Mesothelial cell of epicardium (in vitro differentiated cells): ENCODE measurements around the gene SERPINB1. TPM values are rescaled to one million over a fixed set of nuclear protein-coding genes. Genes with fewer than 3 reads are reported as not detected.

ENCODE experiments used
- DNase-seq, 2 experiments: peaks; one replicate each; pipeline ENCODE4 v3.0.0; 2021; ENCODE audit warnings: low spot score in 2 of 2; ENCODE audit not compliant: unreplicated experiment in 2 of 2
- H3K27ac Mint-ChIP-seq: 2 replicates; pipeline ENCODE4 v1.8.0; 2021; ENCODE audit warnings: mixed read lengths
- H3K27me3 Mint-ChIP-seq: 2 replicates; pipeline ENCODE4 v1.8.0; 2021; ENCODE audit warnings: low read depth, mixed read lengths
- H3K36me3 Mint-ChIP-seq: 2 replicates; pipeline ENCODE4 v1.8.0; 2021; ENCODE audit warnings: mixed read lengths
- H3K4me1 Mint-ChIP-seq: 2 replicates; pipeline ENCODE4 v1.8.0; 2021; ENCODE audit warnings: mixed read lengths
- H3K4me3 Mint-ChIP-seq: 2 replicates; pipeline ENCODE4 v1.8.0; 2021; ENCODE audit warnings: mild to moderate bottlenecking, moderate library complexity, mixed read lengths
- H3K9me3 Mint-ChIP-seq: 2 replicates; pipeline ENCODE4 v1.8.0; 2021; ENCODE audit warnings: mixed read lengths
- CTCF ChIP-seq: fragments of 200-600 bp; sonication (generic); IDR thresholded peaks from one replicate; pipeline ENCODE4 v1.5.0; 2021; ENCODE audit warnings: antibody characterized with exemption; ENCODE audit not compliant: unreplicated experiment
- total RNA-seq: library from RNA; stranded (reverse); gene quantifications from 3 replicates; pipeline ENCODE4 v1.2.1, GENCODE V29; 2021

Gene SERPINB1
- total RNA-seq, 1 donor from 2014 or later = 18.5 TPM

GRCh38 chr6:2830183-2830582 is 11.5 kb downstream of the SERPINB1 start:
- Mint-ChIP-seq H3K4me1 (peaks cover 2% of the 10 kb centered on the region), H3K27ac (no peak overlapping the region), H3K27me3 (no peaks in the 10 kb centered on the region), H3K9me3 (no peaks in the 10 kb centered on the region), H3K4me3 (no peak overlapping the region), H3K36me3 (peaks cover 19% of the 10 kb centered on the region)
- TF ChIP-seq CTCF = no peak
- DNase-seq = no peak

GRCh38 chr6:2829253-2829652 is 12.4 kb downstream of the SERPINB1 start:
- Mint-ChIP-seq H3K27ac (peak overlapping the region; percentile 40), H3K4me1 (peaks cover 2% of the 10 kb centered on the region), H3K36me3 (peaks cover 12% of the 10 kb centered on the region), H3K27me3 (no peaks in the 10 kb centered on the region), H3K4me3 (no peak overlapping the region), H3K9me3 (no peaks in the 10 kb centered on the region)
- no peak for TF ChIP-seq CTCF
- DNase-seq = no peak

- H3K27ac Mint-ChIP-seq = no peak overlapping the region
- H3K4me3 Mint-ChIP-seq = no peak overlapping the region
- DNase-seq = no peak
- peaks cover 2% of the 10 kb centered on the region for H3K4me1 Mint-ChIP-seq
- H3K27me3 Mint-ChIP-seq = no peaks in the 10 kb centered on the region
- TF ChIP-seq CTCF = no peak
- H3K9me3 Mint-ChIP-seq = no peaks in the 10 kb centered on the region
- H3K36me3 Mint-ChIP-seq = peaks cover 6% of the 10 kb centered on the region
Observed at GRCh38 chr6:2828629-2829028, 13.0 kb downstream of the SERPINB1 start.

GRCh38 chr6:2827142-2827541 is 14.5 kb downstream of the SERPINB1 start:
- H3K9me3 Mint-ChIP-seq = no peaks in the 10 kb centered on the region
- no peak overlapping the region for H3K4me3 Mint-ChIP-seq
- H3K36me3 Mint-ChIP-seq = peaks cover 5% of the 10 kb centered on the region
- peak overlapping the region; percentile 34 for H3K27ac Mint-ChIP-seq
- no peaks in the 10 kb centered on the region for H3K27me3 Mint-ChIP-seq
- no peak for DNase-seq
- H3K4me1 Mint-ChIP-seq = peaks cover 2% of the 10 kb centered on the region
- TF ChIP-seq CTCF = no peak

GRCh38 chr6:2826131-2826530 is 15.5 kb downstream of the SERPINB1 start:
- no peak for DNase-seq
- peaks cover 2% of the 10 kb centered on the region for H3K4me1 Mint-ChIP-seq
- TF ChIP-seq CTCF = no peak
- no peak overlapping the region for H3K4me3 Mint-ChIP-seq
- H3K27ac Mint-ChIP-seq = no peak overlapping the region
- H3K9me3 Mint-ChIP-seq = no peaks in the 10 kb centered on the region
- H3K36me3 Mint-ChIP-seq = peaks cover 5% of the 10 kb centered on the region
- no peaks in the 10 kb centered on the region for H3K27me3 Mint-ChIP-seq
